ENCODE measurements around the gene TMEM72. TPM values are rescaled to one million over a fixed set of nuclear protein-coding genes. Genes with fewer than 3 reads are reported as not detected.

TMEM72 gene
- total RNA-seq, 4 donors from 2014 or later = not detected

- DNase-seq (ENCODE audit: low spot score in 2 of 2) = peak in 1 of 2 donors; percentile 80
- intact Hi-C loops (cut with DNase I; ENCODE audit: low total_unique reads) = no loop called here
- WGBS, 2 donors = 87 to 89% methylated on average over 6 of the region's 6 CpGs
- TF ChIP-seq POLR2A (IDR thresholded peaks at IDR 0.05) (no peak), CTCF (IDR thresholded peaks at IDR 0.05) (no peak)
- no peak overlapping the region for H3K4me3 ChIP-seq (ENCODE audit: low read depth, poor library complexity, severe bottlenecking)
Measured at GRCh38 chr10:44890696-44891563, 20.2 kb upstream of the TMEM72 start.

GRCh38 chr10:44891721-44892120 is 19.4 kb upstream of the TMEM72 start:
- no peak for DNase-seq (ENCODE audit: low spot score in 2 of 2)
- 93 to 97% methylated on average over 1 of the region's 1 CpG for WGBS, 2 donors
- intact Hi-C loops (cut with DNase I; ENCODE audit: low total_unique reads) = no loop called here
- H3K4me3 ChIP-seq (ENCODE audit: low read depth, poor library complexity, severe bottlenecking) = no peak overlapping the region
- TF ChIP-seq CTCF (IDR thresholded peaks at IDR 0.05) = no peak
- no peak for TF ChIP-seq POLR2A (IDR thresholded peaks at IDR 0.05)

DNA sequence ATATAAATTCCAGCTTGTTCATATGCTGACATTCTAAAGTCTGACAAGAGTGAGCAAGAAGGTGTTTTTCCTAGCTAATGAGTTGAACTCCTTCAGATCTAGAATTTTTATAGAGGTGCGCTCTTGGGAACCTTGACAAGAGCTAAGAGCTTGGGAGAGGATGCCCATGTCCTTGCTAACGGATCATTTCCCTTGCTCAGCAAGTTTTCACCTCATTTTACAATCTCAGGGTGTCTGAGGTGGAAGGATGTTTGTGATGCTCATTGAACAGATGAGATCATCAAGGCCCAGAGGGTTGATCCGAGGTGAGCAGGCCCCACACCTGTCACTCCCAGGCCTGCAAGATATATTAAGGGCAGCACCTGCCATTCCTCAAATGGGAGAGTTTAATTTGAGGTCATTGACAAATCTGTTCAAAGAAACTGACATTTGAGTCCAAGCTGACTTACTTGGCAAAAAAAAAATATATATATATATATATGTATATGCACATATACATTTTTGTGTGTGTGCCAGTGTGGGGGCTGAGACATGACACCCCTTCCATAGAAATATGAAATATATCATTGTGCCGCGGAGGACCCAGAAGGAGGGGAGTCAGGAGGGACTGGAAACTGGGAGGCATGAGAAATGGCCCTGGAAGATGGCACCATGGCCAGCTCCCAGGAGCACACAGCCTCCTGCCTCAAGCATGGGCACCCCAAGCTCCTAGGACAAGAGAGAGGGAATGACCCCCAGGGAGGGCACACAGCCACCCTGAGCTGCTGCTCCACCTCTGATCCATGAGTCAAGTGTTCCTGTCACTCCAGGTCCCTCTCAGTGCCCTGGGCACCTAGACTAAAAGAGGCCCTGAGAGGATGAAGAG is 17.3 kb upstream of the TMEM72 start:
- H3K4me3 ChIP-seq (ENCODE audit: low read depth, poor library complexity, severe bottlenecking) = no peak overlapping the region
- 82 to 87% methylated on average over 5 of the region's 5 CpGs for WGBS, 2 donors
- DNase-seq (ENCODE audit: low spot score in 2 of 2) = no peak
- no peak for TF ChIP-seq CTCF (IDR thresholded peaks at IDR 0.05)
- no peak for TF ChIP-seq POLR2A (IDR thresholded peaks at IDR 0.05)
- intact Hi-C loops (cut with DNase I; ENCODE audit: low total_unique reads) = no loop called here

DNA sequence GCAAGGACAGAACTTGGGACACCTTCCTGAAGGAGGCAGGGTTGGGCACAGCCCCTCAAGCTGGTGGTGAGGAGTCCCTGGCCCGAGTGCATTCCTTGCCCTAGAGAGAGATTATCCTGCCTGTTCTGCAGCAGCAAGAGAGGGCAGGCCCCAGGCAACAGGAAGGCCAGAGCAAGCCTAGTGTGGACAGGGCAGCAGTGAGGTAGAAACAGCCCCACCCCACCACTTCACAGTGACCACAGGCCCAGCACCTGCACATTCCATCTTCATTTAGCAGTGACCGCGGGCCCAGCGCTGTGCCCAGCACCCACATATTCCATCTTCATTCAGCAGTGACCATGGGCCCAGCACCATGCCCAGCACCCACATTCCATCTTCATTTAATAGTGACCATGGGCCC is 16.4 kb upstream of the TMEM72 start:
- 93 to 94% methylated on average over 4 of the region's 4 CpGs for WGBS, 2 donors
- TF ChIP-seq CTCF (IDR thresholded peaks at IDR 0.05) = no peak
- TF ChIP-seq POLR2A (IDR thresholded peaks at IDR 0.05) = no peak
- intact Hi-C loops (cut with DNase I; ENCODE audit: low total_unique reads) = no loop called here
- no peak overlapping the region for H3K4me3 ChIP-seq (ENCODE audit: low read depth, poor library complexity, severe bottlenecking)
- DNase-seq (ENCODE audit: low spot score in 2 of 2) = peak in 1 of 2 donors; percentile 80

DNA sequence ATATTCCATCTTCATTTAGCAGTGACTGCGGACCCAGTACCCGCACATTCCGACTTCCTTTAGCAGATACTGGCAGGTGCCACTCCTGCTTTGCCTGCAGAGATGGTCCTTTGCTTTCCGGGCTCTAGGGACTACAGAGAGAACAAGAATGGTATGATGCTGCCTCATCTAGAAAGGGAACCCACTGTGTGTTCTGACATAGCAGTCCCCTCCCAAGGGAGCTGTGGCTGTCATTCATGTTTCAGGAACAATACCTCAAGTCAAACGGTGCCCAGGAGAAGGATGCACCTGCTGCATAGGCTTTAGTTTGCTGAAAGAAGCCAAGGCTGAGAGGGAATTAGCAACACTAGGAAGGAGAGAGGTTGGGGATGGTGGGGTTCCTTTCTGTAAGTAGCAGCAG is 15.9 kb upstream of the TMEM72 start:
- 88 to 92% methylated on average over 5 of the region's 5 CpGs for WGBS, 2 donors
- DNase-seq (ENCODE audit: low spot score in 2 of 2) = no peak
- no peak overlapping the region for H3K4me3 ChIP-seq (ENCODE audit: low read depth, poor library complexity, severe bottlenecking)
- intact Hi-C loops (cut with DNase I; ENCODE audit: low total_unique reads) = no loop called here
- TF ChIP-seq CTCF (IDR thresholded peaks at IDR 0.05) (no peak), POLR2A (IDR thresholded peaks at IDR 0.05) (no peak)

All from lower leg skin (tissue), 4 donors.